Lower lobe of right lung (tissue), 2 donors: ENCODE results near the gene SLC12A4. TPM values are rescaled to one million over a fixed set of nuclear protein-coding genes. Genes with fewer than 3 reads are reported as not detected.
"Not testable (repeated sequence)": the region's sequence is repeated elsewhere in the genome, so short reads cannot be mapped to it uniquely, and the experiment has no call there.

ENCODE experiments used
- ATAC-seq, 2 donors: fragments of 200-7000 bp; cut with Tn5 transposase; one replicate each; pipeline ENCODE4 v1.9.1; 2020 to 2022; ENCODE audit warnings: mild to moderate bottlenecking in 2 of 2, moderate library complexity in 2 of 2
- DNase-seq: peaks from one replicate; pipeline ENCODE4 v3.0.0-alpha.2; 2020
- H3K27ac ChIP-seq: fragments of 200-600 bp; one replicate; pipeline ENCODE4 v1.8.0; 2022
- H3K27me3 ChIP-seq: fragments of 200-600 bp; one replicate; pipeline ENCODE4 v1.8.0; 2022; ENCODE audit warnings: low read depth
- H3K36me3 ChIP-seq: fragments of 200-600 bp; one replicate; pipeline ENCODE4 v1.8.0; 2022; ENCODE audit warnings: mild to moderate bottlenecking
- H3K4me1 ChIP-seq: fragments of 200-600 bp; one replicate; pipeline ENCODE4 v1.8.0; 2022
- H3K4me3 ChIP-seq: fragments of 200-600 bp; one replicate; pipeline ENCODE4 v1.8.0; 2022; ENCODE audit warnings: mild to moderate bottlenecking
- H3K9me3 ChIP-seq: fragments of 200-600 bp; one replicate; pipeline ENCODE4 v1.8.0; 2022
- intact Hi-C: fragments of 100-400 bp; cut with DNase I; formaldehyde crosslinking; loops from one replicate; pipeline ENCODE4 v1.11.0; 2022
- total RNA-seq: library from RNA; stranded (reverse); fragmentation: NEBNext Ultra II Directional; extraction: Animal tissue kit (Norgen Biotek cat#: 25700); gene quantifications from one replicate; pipeline ENCODE4 v1.2.1, GENCODE V29; 2021
- TF ChIP-seq, protein P1 (sequence below): fragments of 200-600 bp; IDR thresholded peaks from one replicate; pipeline ENCODE4 v1.8.0; 2022; ENCODE audit warnings: antibody characterized with exemption, mild to moderate bottlenecking
- donor health status: DM: no; HTN: yes; CAD: no; lungs with severe emphysema.

SLC12A4 gene
- total RNA-seq, 1 donor from 2014 or later: 80.3 TPM

GRCh38 chr16:67939507-67940445 is 28.7 kb downstream of the SLC12A4 start:
- Histone ChIP-seq H3K4me1 (peaks cover 32% of the 10 kb centered on the region), H3K36me3 (peaks cover 54% of the 10 kb centered on the region), H3K27me3 (no peaks in the 10 kb centered on the region), H3K27ac (no peak overlapping the region), H3K4me3 (no peak overlapping the region), H3K9me3 (no peaks in the 10 kb centered on the region)
- TF ChIP-seq, protein P1, sequence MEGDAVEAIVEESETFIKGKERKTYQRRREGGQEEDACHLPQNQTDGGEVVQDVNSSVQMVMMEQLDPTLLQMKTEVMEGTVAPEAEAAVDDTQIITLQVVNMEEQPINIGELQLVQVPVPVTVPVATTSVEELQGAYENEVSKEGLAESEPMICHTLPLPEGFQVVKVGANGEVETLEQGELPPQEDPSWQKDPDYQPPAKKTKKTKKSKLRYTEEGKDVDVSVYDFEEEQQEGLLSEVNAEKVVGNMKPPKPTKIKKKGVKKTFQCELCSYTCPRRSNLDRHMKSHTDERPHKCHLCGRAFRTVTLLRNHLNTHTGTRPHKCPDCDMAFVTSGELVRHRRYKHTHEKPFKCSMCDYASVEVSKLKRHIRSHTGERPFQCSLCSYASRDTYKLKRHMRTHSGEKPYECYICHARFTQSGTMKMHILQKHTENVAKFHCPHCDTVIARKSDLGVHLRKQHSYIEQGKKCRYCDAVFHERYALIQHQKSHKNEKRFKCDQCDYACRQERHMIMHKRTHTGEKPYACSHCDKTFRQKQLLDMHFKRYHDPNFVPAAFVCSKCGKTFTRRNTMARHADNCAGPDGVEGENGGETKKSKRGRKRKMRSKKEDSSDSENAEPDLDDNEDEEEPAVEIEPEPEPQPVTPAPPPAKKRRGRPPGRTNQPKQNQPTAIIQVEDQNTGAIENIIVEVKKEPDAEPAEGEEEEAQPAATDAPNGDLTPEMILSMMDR: no peak
- ATAC-seq (no peak), DNase-seq (no peak)
- intact Hi-C loops: no loop called here

DNA sequence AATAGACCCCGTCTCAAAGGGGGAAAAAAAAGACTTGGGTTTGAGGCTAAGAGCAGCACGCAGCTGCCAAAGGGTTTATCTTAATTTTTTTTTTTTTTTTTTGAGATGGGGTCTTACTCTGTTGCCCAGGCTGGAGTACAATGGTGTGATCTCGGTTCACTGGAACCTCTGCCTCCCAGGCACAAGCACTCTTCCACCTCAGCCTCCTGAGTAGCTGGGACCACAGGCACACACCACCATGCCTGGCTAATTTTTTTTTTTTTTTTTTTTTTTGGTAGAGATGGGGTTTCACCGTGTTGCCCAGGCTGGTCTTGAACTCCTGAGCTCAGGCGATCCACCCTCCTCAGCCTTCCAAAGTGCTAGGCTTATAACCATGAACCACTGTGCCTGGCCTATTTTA is 30.7 kb downstream of the SLC12A4 start:
- H3K27me3 ChIP-seq, H3K9me3 ChIP-seq, H3K4me3 ChIP-seq, DNase-seq, intact Hi-C loops, ATAC-seq: not testable (repeated sequence)
- H3K27ac ChIP-seq: peak overlapping the region; percentile 97
- H3K36me3 ChIP-seq: peaks cover 50% of the 10 kb centered on the region
- peaks cover 25% of the 10 kb centered on the region for H3K4me1 ChIP-seq

DNA sequence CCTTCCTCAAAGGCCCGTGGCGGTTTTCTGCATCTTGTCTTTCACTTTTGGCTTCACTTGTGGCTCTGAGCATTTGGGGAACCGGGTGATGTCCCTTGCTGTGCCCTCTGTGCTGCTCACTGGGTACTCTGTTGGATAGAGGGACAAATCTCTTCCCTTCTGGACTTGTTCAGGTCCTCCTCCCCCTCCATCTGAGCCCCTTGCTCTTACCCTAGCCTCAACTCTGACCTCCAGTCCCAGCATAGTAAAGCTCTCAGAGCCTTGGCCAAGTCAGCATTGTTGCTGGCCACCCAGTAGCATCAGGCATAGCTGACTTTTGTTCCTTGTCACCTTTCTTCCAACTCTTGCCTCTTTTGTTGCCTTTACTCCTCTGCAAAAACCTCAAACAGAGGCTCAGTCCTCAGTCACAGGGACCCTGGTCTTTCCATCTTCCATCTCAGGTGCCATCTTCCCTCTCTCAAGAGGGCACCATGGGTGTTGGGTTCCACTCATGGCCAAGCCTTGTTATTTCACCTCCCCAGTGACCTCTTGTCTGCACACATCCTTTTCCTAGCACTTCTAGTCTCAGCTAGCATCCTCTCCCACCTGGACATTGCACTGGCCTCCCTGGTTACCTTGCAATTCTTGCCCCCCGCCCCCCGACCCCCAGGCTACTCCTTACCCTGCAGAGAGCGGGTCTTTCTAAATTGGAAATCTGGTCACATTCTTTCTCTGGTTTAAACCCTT is 31.4 kb downstream of the SLC12A4 start:
- TF ChIP-seq, protein P1: no peak
- Histone ChIP-seq H3K27ac (peak overlapping the region; percentile 97), H3K9me3 (no peaks in the 10 kb centered on the region), H3K36me3 (peaks cover 50% of the 10 kb centered on the region), H3K4me1 (peaks cover 25% of the 10 kb centered on the region), H3K4me3 (peak overlapping the region; percentile 97), H3K27me3 (no peaks in the 10 kb centered on the region)
- no peak for DNase-seq
- intact Hi-C loops: no loop called here
- ATAC-seq: peak in 1 of 2 donors; percentile 69

DNA sequence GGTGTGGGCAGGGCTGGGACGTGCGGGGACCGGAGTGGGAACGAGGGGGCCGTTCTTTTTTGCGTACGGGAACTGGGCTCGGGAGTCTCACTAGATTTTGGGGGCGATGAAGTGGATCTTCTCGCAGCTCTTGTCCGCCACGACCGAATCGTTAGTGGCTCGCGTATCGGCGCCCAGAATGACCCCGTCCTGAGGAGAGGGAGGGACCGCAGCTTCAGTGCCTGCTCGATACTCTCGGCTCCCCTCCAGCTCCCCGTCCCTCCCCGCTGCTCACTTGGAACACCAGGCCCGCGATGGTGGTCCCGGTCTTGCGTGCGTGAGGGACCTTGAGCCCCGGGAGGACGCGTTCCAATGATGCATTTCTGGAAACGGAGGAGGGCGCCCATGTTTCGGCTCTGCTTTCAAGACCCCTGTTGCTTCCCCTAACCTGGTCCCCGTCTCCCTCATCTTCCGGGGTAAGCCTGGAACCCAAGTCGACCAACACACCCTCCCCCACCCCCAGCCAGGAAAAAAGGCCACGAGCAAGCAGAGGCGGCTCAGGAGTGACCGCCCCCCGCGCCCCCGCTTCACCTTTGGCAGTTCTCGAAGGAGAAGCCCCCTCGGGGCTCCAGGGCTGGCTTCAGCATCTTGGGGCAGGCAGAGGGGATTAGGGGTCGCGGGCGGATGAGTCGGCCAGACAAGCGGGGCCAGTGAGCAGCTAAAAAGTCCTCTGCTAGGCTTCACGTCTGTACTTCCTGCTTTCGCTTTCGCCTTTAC is 32.1 kb downstream of the SLC12A4 start, which contains the start of gene PSMB10:
TSS of gene PSMB10 (minus strand) at position 727 of the 756 bp plus-strand sequence. CDS start at position 626, 101 bp downstream.
- H3K4me3 ChIP-seq: peak within 1 kb of the TSS; percentile 97
- peak within 1 kb of the TSS; percentile 97 for H3K27ac ChIP-seq
- H3K4me1 ChIP-seq: peaks cover 25% of the 10 kb centered on the region
- H3K36me3 ChIP-seq: peaks cover 49% of the 10 kb centered on the region
- ATAC-seq (peak; percentile 15 to 74), DNase-seq (peak; percentile 77)
- no peaks in the 10 kb centered on the region for H3K9me3 ChIP-seq
- intact Hi-C loops: no loop called here
- H3K27me3 ChIP-seq: no peaks in the 10 kb centered on the region
- TF ChIP-seq, protein P1: no peak

DNA sequence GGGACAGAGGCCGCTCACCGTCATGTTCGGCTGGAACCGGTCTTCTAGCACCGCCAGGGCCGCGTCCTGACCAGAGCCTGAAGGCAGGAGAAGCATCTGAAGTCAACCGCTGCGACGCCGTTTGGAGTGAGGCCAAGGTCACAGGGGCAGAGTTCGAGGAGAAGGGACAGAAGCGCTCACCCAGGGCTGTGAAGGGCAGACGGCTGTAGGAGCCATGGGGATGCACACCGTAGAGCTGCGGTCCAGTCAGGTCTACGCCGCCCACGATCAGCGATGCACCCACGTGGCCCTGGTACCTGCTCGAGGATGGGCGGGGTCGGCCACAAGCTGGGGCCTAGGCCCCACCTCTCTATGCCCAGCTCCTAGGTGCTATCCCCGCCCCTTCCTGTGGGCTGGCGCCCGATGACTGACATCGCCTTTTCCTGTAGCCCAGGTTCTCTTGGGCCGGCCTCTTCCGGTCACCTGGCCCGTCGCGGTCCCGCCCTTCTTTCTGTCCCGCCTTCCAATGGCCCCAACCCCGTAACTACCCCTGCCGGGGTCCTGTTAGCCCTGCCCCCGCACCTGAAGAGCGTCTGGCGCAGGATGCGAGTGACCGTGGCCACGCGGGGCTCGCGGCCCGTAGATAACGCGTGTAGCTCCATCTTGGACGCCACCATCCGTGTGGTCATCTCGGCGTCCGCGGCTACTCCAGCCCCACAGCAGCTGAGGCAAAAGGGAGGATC is 32.9 kb downstream of the SLC12A4 start:
- DNase-seq (peak; percentile 98), ATAC-seq (peak; percentile 96)
- Histone ChIP-seq H3K27ac (peak overlapping the region; percentile 97), H3K36me3 (peaks cover 50% of the 10 kb centered on the region), H3K27me3 (no peaks in the 10 kb centered on the region), H3K9me3 (no peaks in the 10 kb centered on the region), H3K4me1 (peaks cover 25% of the 10 kb centered on the region), H3K4me3 (peak overlapping the region; percentile 97)
- TF ChIP-seq, protein P1: no peak
- intact Hi-C loops: no loop called here
